Posterior vena cava (tissue), 2 donors: ENCODE data around the gene ALS2. TPM values are rescaled to one million over a fixed set of nuclear protein-coding genes. Genes with fewer than 3 reads are reported as not detected.

Experiments
- DNase-seq: peaks from one replicate; pipeline ENCODE4 v3.0.0-alpha.2; 2020; ENCODE audit warnings: low spot score
- intact Hi-C, 2 donors: fragments of 100-400 bp; cut with DNase I; formaldehyde crosslinking; loops; one replicate each; pipeline versions ENCODE4 v1.14.1 to v1.14.2; 2022 to 2023
- total RNA-seq, 2 donors: library from RNA; stranded (reverse); fragmentation: NEBNext Ultra II Directional; extraction: Animal tissue kit (Norgen Biotek cat#: 25700); gene quantifications; one replicate each; pipeline ENCODE4 v1.2.1, GENCODE V29; 2021
- donor health status: DM: yes; HTN: yes; CAD: no.
- donor health status: DM: yes; HTN: yes; CAD: no.

ALS2 gene
- total RNA-seq, 2 donors from 2014 or later = 20.4 to 21.9 TPM

- DNase-seq = no peak
- intact Hi-C loops = no loop called here
Observed at GRCh38 chr2:201654616-201655384, 125.9 kb downstream of the ALS2 start.

- intact Hi-C loops = no loop called here
- no peak for DNase-seq
Observed at GRCh38 chr2:201653221-201653620, 127.5 kb downstream of the ALS2 start.

Other genes starting within 250 kb of the ALS2 start
- gene TMEM237, start 137.4 kb downstream of the ALS2 start, total RNA-seq = 10 to 100 TPM; 27.8 to 30.8 TPM
- under 1 TPM; 0.38 to 0.56 TPM for gene MPP4, start 82.3 kb downstream of the ALS2 start, total RNA-seq
- 1 to 10 TPM; 1.4 to 1.5 TPM for gene CDK15, start 25.6 kb upstream of the ALS2 start, total RNA-seq